Frontal cortex (tissue), 4 donors: ENCODE data around the gene VRK2. TPM values are rescaled to one million over a fixed set of nuclear protein-coding genes. Genes with fewer than 3 reads are reported as not detected.
"Not testable (repeated sequence)": the region's sequence is repeated elsewhere in the genome, so short reads cannot be mapped to it uniquely, and the experiment has no call there.

ENCODE experiments used
- DNase-seq, 2 donors: peaks; one replicate each; pipeline ENCODE4 v3.0.0; 2012; ENCODE audit warnings: low spot score in 2 of 2
- FAIRE-seq: peaks from 2 replicates; lab custom pipeline; 2012; peaks lifted over from hg19 to GRCh38; lab: Jason Lieb, UNC
- total RNA-seq: library from RNA; depleted of rRNA; stranded (reverse); fragments of >200 nt; gene quantifications from one replicate; pipeline ENCODE4 v1.2.3, GENCODE V29; 2014
- donor health status: control.
- donor health status: control.
- donor health status: control.

VRK2 gene
- total RNA-seq, 1 donor from 2014 or later: 6.1 TPM

DNA sequence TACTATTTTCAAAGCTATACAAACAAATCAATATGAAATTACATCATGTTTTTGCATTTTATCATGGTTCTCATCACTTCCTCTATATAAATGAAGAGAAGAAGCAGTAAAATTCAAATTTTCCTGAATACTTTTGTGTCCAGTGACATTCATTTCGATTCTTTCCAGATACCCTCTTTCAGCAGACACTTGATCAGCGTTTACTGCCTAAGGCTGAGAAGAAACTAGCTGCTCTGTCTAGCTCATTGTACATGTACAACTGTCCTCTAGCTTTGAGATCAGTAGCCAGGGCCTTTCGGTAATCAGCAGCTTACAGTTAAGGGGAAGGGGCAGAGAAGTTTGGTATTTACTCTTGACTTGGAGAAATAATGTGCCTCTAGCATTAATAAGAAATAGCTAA, 4.8 kb downstream of the VRK2 start:
- DNase-seq (no peak), FAIRE-seq (no peak)

DNA sequence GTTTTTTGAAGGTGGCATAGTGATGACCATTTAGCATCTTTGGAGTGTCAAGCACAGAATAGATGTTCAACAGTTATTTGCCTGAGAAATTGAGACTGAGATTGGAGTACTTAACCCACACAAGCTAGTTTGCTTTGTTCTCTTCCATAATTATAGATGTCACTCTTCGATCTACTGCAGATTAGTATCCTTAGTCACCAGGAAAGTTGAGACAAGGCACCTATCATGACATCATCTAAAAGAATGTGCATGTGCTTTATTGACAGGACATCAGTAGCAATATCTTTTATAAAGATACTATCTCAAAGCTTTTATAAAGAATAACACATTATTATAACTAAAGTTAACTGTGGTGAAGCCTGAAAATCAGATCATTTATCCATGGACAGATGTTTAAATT, 6.4 kb downstream of the VRK2 start:
- FAIRE-seq: no peak
- no peak for DNase-seq

DNA sequence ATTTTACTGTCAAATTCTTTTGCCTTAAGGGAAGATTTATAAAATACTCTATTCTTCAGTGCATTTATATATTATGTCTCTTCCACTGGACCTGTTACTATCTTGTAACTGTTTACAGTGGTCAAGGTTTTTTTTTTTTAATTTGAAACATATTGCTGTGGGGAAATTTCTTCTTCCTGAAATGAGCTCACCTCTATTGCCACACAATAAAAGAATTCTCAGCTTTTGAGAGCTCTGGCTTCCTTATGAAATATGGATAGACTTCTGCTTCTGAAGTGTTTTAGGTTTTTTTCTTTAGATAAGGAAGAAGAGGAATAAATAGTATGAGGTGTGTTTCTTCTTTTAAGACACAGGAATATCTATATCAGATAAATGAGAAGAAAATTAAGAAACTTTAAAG, 7.7 kb downstream of the VRK2 start:
- DNase-seq (no peak), FAIRE-seq (no peak)

DNA sequence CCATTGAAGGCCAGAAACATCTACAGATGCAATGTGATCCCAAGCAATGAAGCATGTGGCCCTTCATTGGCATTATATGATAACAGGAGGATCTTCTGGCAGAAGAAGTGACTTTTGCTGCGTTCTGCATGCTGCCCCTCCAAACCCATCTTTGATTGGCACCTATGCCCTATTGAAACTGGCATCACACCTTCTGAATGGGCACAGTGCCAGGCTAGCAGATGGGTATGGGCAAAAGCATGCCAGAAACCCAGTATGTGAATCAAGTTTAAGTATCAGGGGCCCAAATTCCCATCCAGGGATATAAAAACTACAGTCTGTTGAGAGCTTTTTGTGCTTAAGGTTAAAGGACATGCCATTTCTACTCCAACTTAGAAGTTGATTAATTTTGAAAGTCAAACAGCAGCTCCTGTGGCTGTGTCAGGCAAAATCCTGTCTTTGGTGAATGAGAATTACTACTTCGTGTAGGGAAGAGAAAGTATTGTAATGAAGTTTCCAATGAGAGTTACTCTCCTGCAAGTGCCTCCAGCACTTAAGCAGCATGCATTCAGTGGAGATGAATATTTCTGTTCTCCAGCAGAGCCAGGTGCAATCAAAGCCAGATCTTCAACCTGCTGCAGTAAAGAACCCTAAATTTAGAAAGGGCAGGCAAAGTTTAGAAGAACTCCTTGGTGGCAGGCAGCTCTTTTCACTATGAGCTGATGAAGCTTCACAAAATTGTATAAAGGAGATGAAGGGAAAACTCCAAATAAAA, 8.6 kb downstream of the VRK2 start:
- no peak for FAIRE-seq
- no peak for DNase-seq

DNA sequence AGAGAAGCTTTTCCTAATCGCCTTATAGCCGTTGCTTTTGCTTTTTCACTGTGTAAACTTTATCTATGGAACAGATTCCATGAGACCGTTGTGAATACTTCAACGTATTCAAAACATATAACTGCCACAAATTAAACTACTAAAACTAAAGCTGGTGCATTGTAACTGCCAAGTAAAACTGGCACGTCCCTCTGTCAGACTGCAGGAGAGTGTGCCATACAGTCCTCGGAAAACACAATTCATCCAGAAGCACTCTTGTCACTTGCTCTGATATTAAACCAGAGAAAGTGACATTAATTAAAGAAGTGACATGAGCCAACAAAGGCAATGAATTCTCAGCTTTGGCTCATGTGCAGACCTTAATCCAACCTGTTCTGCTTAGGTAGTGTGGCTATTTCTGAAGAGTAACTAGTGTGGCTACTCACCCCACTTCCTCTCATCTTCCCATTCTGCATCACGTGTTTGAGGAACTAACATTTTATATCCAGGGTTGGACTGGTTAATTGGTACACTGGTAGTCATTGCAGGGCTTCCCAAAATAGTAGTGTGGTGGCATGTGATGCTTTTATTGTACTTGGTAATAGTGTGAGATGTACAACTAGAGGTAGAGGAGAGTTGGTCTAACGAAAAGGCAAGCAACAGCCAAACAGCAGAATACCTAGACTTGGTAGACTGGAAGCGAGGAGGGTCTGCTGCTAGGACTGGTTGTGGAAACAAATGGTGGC, 9.7 kb downstream of the VRK2 start:
- no peak for FAIRE-seq

DNA sequence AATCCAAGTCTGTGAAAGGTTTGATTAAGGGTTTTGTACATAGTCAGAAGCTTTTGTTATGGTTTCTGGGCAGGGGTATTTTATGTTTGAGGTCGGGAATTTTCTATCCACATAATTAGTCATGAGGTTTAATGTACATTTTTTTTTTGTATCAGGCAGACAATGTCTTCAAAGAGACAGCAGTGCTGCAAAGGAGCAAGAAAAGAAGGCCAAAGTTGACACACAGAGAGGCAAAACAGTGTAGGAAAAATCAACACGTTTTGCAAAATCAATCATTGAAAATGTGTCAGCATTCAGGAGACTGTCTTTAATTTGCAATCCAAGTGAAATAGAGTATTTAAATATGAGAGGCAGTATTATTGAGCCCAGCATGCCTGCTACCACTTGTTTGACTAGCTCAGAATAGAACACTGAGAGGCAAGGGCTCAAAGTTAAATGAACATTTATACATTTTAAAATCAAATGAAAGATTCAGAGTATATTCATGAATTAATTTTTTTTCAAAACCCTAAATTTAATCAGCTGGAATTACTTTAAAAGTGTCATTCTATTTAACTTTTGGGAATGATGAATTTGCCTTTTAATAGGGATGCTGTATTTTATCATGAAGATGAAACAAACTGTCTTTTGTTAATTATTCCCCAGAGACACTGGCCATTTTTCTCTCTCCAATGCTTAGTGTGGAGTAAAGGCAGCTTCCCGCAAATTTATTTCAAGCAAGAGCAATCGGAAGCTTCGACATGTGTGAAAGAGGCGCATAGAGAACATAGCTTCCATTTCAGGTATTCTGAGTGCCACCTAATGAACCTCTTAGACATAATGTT, 11.3 kb downstream of the VRK2 start:
- FAIRE-seq (peak; percentile 8), DNase-seq (no peak)

More for the DNA sequence above, 9.7 kb downstream of the VRK2 start:
- no peak for DNase-seq

DNA sequence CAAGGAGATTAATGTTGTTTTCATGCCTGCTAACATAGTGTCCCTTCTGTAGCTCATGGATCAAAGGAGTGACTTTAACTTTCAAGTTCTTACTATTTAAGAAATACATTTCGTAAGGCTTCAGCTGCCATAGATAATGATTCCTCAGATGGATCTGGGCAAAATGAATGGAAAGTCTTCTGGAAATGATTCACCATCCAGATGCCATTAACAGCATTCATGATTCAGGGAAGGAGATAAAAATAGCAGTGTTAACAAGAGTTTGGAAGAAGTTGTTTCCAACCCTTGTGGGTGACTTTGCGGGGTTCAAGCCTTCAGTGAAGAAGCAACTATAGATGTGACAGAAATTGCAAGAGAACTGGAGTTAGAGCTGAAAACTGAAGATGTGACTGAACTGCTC, 17.0 kb downstream of the VRK2 start:
- DNase-seq: no peak
- no peak for FAIRE-seq

DNA sequence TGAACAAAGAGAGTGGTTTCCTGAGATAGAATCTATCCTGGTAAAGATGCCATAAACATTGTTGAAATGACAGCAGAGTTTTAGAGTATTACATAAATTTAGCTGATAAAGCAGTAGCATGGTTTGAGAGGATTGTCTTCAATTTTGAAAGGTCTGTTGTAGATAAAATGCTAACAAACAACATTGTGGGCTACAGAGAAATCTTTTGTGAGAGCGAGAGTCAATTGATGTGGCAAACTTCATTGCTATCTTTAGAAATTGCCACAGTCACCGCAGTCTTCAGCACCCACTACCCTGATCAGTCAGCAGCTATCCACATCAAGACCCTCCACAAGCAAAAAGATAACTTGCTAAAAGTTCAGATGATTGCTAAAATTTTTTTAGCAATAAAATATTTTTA, 17.5 kb downstream of the VRK2 start:
- no peak for FAIRE-seq
- DNase-seq: no peak

DNA sequence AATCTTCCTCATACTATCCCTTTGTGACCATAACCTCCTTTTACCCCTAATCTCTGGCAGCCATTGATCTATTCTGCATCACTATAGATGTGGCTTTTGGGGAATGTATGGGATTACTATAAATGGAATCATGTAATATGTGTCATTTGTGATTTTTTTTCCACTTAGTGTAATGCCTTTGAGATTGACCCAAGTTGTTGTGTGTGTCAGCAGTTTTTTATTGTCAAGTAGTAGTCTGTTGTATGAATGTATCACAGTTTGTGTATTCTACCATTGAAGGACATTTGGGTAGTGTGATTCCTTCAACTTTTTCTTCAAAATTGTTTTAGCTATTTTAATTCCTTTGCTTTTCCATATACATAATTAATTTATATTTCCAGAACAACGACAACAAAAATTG, 18.6 kb downstream of the VRK2 start:
- no peak for FAIRE-seq
- DNase-seq: no peak

DNA sequence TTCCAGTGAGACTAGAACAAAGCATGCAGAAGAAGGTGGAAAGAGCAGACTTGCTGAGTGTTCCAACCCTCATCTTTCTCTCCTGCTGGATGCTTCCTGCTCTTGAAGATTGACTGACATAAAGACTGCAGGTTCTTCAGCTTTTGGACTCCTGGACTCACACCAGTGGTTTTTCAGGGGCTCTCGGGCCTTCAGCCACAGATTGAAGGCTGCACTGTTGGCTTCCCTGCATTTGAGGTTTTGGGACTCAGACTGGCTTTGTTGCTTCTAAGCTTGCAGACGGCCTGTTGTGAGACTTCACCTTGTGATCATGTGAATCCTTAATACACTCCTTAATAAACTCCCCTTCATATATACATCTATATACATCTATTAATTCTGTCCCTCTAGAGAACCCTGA, 20.4 kb downstream of the VRK2 start:
- no peak for FAIRE-seq
- DNase-seq: no peak

DNA sequence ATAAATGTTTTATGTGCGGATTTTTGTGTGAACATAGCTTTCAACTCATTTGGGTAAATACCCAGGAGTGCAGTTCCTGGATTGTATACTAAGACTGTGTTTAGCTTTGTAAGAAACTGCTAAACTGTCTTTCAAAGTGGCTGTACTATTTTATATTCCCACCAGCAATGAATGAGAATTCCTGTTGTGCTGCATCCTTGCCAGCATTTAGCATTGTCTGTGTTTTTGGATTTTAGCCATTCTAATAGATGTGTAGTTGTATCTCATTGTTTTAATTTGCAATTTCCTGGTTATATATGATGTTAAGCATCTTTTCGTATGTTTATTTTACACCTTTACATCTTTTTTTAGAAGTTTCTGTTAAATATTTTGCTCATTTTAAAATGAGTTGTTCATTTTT, 24.2 kb downstream of the VRK2 start:
- DNase-seq (no peak), FAIRE-seq (peak; percentile 24)

DNA sequence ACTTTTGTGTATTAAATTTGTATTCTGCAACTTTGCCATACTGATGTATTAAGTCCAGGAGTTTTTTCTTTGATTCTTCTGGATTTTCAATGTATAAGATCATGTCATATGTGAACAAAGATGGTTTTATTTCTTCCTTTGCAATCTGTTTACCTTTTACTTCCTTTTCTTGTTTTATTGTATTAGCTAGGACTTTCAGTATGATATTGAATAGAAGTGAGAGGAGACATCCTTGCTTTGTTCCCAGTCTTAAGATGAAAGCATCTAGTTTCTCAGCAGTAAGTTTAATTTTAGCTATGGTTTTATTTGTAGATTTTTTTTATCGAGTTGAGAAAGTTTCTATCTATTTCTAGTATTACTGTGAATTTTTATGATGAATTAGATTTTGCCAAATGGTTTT, 25.5 kb downstream of the VRK2 start:
- FAIRE-seq (peak; percentile 8), DNase-seq (no peak)

DNA sequence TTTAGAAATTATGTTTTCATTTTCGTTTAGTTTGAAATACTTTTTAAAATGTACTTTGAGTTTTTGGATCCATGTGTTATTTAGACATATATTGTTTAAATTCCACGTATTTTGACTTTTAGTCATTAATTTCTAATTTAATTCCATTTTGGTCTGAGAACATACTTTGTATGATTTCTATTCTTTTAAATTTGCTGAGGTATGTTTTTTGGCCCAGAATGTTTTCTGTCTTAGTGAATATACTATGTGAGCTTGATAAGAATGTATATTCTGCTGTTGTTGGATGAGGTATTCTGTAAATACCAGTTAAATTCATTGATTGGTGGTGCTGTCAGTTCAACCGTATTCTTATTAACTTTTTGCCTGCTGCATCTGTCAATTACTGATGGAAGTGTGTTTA, 26.4 kb downstream of the VRK2 start:
- FAIRE-seq (peak; percentile 28), DNase-seq (no peak)

DNA sequence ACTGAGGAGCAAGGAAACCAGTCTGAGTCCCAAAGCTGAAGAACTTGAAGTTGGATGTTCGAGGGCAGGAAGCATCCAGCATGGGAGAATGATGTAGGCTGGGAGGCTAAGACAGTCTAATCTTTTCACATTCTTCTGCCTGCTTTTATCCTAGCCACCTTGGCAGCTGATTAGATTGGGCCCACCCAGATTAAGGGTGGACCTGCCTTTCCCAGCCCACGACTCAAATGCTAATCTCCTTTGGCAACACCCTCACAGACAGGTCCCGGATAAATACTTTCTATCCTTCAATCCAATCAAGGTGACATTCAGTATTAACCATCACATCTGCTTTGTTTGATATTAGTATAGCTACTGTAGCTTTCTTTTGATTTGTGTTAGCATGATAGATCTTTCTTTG, 27.1 kb downstream of the VRK2 start:
- no peak for DNase-seq

DNA sequence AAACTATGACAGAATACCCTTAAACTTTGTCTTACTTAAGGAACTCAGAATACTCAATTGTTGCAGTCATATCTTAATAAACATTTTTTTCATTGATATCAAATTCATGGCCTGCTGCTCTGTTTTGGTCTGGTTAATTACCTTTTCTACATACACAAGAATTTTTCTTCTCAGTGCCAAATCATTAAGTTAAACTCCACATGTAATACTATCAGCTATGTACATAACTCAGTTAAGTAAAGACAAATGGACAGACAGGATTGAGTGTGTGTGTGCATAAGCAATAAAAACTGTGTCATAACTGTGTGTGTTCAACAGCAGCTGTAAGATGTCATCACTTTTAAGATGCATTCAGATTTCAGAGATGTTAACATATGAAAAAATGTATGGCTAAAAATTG, 34.4 kb downstream of the VRK2 start:
- FAIRE-seq: no peak

More for the DNA sequence above, 27.1 kb downstream of the VRK2 start:
- no peak for FAIRE-seq

DNA sequence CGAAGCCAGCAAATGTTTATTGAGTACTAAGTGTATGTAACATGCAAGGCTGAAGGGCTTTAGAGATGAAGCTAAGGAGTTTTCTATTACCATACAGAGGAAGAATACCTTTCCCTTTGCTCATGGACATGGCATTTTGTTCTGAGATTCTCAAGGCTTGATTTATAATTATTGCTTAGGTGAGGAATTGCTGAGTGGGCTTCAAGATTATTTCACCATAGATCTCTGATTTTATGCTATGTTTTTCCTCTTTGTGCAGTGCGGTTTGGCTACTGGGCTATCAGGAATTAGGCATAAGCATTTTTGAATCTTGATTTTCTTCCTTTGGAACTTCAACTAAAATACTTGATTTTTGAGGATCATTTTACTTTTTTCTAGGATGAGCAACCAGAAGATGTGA, 42.5 kb downstream of the VRK2 start:
- no peak for FAIRE-seq
- no peak for DNase-seq

More for the DNA sequence above, 34.4 kb downstream of the VRK2 start:
- DNase-seq: no peak

DNA sequence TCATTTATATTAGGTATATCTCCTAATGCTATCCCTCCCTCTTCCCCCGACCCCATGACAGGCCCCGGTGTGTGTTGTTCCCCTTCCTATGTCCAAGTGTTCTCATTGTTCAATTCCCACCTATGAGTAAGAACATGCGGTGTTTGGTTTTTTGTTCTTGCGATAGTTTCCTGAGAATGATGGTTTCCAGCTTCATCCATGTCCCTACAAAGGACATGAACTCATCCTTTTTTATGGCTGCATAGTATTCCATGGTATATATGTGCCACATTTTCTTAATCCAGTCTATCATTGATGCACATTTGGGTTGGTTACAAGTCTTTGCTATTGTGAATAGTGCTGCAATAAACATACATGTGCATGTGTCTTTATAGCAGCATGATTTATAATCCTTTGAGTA, 46.2 kb downstream of the VRK2 start:
- not testable (repeated sequence) for DNase-seq, FAIRE-seq

DNA sequence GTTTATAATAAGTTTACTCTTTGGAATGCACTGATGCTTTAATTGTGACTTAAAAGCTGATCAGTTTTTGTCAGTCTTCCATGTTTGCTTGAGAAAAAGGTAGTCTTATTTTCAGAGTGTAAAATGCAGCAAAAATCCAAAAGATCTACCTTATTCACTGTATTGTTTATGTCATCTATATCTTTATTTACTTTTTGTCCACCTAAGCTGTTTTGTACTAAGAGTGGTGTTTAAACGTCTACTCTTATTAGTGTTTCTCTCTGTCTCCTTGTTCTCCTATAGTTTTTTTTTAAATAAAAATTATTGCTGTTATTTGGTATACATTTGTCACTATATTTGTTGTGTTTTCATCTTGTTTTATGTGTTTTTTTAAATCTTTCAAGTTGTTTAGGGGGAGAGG, 50.4 kb downstream of the VRK2 start:
- no peak for FAIRE-seq
- no peak for DNase-seq

DNA sequence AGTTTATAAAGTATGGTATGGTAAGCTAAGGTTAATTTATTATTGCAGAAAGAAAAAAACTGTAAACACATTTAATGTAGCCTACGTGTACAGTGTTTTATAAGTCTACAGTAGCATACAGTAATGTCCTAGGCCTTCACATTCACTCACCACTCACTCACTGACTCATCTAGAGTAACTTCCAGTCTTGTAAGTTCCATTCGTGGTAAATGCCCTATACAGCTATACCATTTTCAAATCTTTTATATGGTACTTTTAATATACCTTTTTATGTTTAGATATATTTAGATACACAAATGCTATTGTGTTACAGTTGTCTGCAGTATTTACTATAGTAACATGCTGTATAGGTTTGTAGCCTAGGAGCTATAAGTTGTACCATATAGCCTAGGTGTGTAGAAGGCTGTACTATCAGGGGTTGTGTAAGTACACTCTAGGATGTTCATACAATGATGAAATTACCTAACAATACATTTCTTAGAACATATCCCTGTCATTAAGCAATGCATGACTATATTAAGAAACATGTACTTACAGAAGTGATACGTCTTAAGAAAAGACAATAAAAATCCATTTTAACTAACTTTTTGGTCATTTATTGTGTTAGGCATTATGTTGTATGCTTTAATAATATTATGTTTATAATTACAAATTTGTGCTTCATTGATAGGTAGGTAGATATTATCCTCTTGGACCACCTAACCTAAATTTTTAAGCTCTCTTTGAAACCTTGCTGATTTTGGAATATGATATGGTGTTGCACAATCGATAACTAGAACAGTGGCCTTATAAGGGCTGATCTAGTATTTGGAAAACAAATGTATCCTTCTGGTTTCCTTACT, 51.9 kb downstream of the VRK2 start:
- FAIRE-seq: no peak
- DNase-seq: no peak
